Lower lobe of right lung (tissue), 2 donors: Measurements from ENCODE around the gene NUBPL. TPM values are rescaled to one million over a fixed set of nuclear protein-coding genes. Genes with fewer than 3 reads are reported as not detected.

Experiments
- ATAC-seq, 2 donors: fragments of 200-7000 bp; cut with Tn5 transposase; one replicate each; pipeline ENCODE4 v1.9.1; 2020 to 2022; ENCODE audit warnings: mild to moderate bottlenecking in 2 of 2, moderate library complexity in 2 of 2
- DNase-seq: peaks from one replicate; pipeline ENCODE4 v3.0.0-alpha.2; 2020
- H3K27ac ChIP-seq: fragments of 200-600 bp; one replicate; pipeline ENCODE4 v1.8.0; 2022
- H3K27me3 ChIP-seq: fragments of 200-600 bp; one replicate; pipeline ENCODE4 v1.8.0; 2022; ENCODE audit warnings: low read depth
- H3K36me3 ChIP-seq: fragments of 200-600 bp; one replicate; pipeline ENCODE4 v1.8.0; 2022; ENCODE audit warnings: mild to moderate bottlenecking
- H3K4me1 ChIP-seq: fragments of 200-600 bp; one replicate; pipeline ENCODE4 v1.8.0; 2022
- H3K4me3 ChIP-seq: fragments of 200-600 bp; one replicate; pipeline ENCODE4 v1.8.0; 2022; ENCODE audit warnings: mild to moderate bottlenecking
- H3K9me3 ChIP-seq: fragments of 200-600 bp; one replicate; pipeline ENCODE4 v1.8.0; 2022
- CTCF ChIP-seq: fragments of 200-600 bp; IDR thresholded peaks from one replicate; pipeline ENCODE4 v1.8.0; 2022; ENCODE audit warnings: antibody characterized with exemption, mild to moderate bottlenecking
- intact Hi-C: fragments of 100-400 bp; cut with DNase I; formaldehyde crosslinking; loops from one replicate; pipeline ENCODE4 v1.11.0; 2022
- total RNA-seq: library from RNA; stranded (reverse); fragmentation: NEBNext Ultra II Directional; extraction: Animal tissue kit (Norgen Biotek cat#: 25700); gene quantifications from one replicate; pipeline ENCODE4 v1.2.1, GENCODE V29; 2021
- donor health status: DM: no; HTN: yes; CAD: no; lungs with severe emphysema.

The NUBPL gene
- total RNA-seq, 1 donor from 2014 or later: 8.6 TPM

GRCh38 chr14:31657917-31658316 lies 96.7 kb downstream of the NUBPL start:
- Histone ChIP-seq H3K9me3 (peaks cover 4% of the 10 kb centered on the region), H3K36me3 (no peaks in the 10 kb centered on the region), H3K4me3 (no peak overlapping the region), H3K4me1 (no peaks in the 10 kb centered on the region), H3K27ac (no peak overlapping the region), H3K27me3 (no peaks in the 10 kb centered on the region)
- no peak for TF ChIP-seq CTCF
- no peak for ATAC-seq
- intact Hi-C loops: no loop called here
- no peak for DNase-seq

GRCh38 chr14:31659278-31659677 lies 98.1 kb downstream of the NUBPL start:
- no peak for ATAC-seq
- no peak overlapping the region for H3K27ac ChIP-seq
- H3K4me3 ChIP-seq: no peak overlapping the region
- no peaks in the 10 kb centered on the region for H3K4me1 ChIP-seq
- no peaks in the 10 kb centered on the region for H3K9me3 ChIP-seq
- no peaks in the 10 kb centered on the region for H3K36me3 ChIP-seq
- DNase-seq: no peak
- TF ChIP-seq CTCF: no peak
- H3K27me3 ChIP-seq: no peaks in the 10 kb centered on the region
- intact Hi-C loops: no loop called here

GRCh38 chr14:31660191-31660590 lies 99.0 kb downstream of the NUBPL start:
- Histone ChIP-seq H3K36me3 (no peaks in the 10 kb centered on the region), H3K27ac (no peak overlapping the region), H3K27me3 (no peaks in the 10 kb centered on the region), H3K4me1 (no peaks in the 10 kb centered on the region), H3K4me3 (no peak overlapping the region), H3K9me3 (peaks cover 2% of the 10 kb centered on the region)
- no peak for DNase-seq
- ATAC-seq: no peak
- TF ChIP-seq CTCF: no peak
- intact Hi-C loops: no loop called here

- peaks cover 5% of the 10 kb centered on the region for H3K9me3 ChIP-seq
- no peaks in the 10 kb centered on the region for H3K27me3 ChIP-seq
- no peak for ATAC-seq
- H3K4me1 ChIP-seq: no peaks in the 10 kb centered on the region
- no peaks in the 10 kb centered on the region for H3K36me3 ChIP-seq
- intact Hi-C loops: no loop called here
- DNase-seq: no peak
- no peak for TF ChIP-seq CTCF
- H3K4me3 ChIP-seq: no peak overlapping the region
- no peak overlapping the region for H3K27ac ChIP-seq
Observed at GRCh38 chr14:31660728-31661127, 99.5 kb downstream of the NUBPL start.

GRCh38 chr14:31668348-31668747 lies 107.1 kb downstream of the NUBPL start:
- TF ChIP-seq CTCF: no peak
- intact Hi-C loops: no loop called here
- Histone ChIP-seq H3K36me3 (no peaks in the 10 kb centered on the region), H3K4me3 (no peak overlapping the region), H3K27ac (no peak overlapping the region), H3K27me3 (no peaks in the 10 kb centered on the region), H3K4me1 (no peaks in the 10 kb centered on the region), H3K9me3 (peaks cover 10% of the 10 kb centered on the region)
- DNase-seq (no peak), ATAC-seq (no peak)

- ATAC-seq (no peak), DNase-seq (no peak)
- Histone ChIP-seq H3K9me3 (peaks cover 5% of the 10 kb centered on the region), H3K27ac (no peak overlapping the region), H3K36me3 (no peaks in the 10 kb centered on the region), H3K27me3 (no peaks in the 10 kb centered on the region), H3K4me3 (no peak overlapping the region), H3K4me1 (no peaks in the 10 kb centered on the region)
- no peak for TF ChIP-seq CTCF
- intact Hi-C loops: no loop called here
Observed at GRCh38 chr14:31672709-31673108, 111.5 kb downstream of the NUBPL start.
